Activated CD8-positive, alpha-beta memory T cell treated with anti-CD3 and anti-CD28 coated beads, Interleukin-2, amount 10 ng/mL, durations not matched to agents 7 days and 5 days (primary cell): ENCODE results near the gene DDX24. TPM values are rescaled to one million over a fixed set of nuclear protein-coding genes. Genes with fewer than 3 reads are reported as not detected.
A peak's percentile ranks its signal among the peaks of the same experiment; 100 is the strongest.

Source experiments
- ATAC-seq: fragments of 150-1000 bp; cut with Tn5 transposase; one replicate; pipeline ENCODE4 v1.10.0; 2021; ENCODE audit warnings: moderate library complexity
- CTCF ChIA-PET: fragments of 350-600 bp; sonication (Branson Sonifier 250); formaldehyde crosslinking; loops from one replicate; lab custom pipeline; 2021; ENCODE audit warnings: antibody characterized with exemption; lab: Charles Lee
- DNase-seq: peaks from one replicate; pipeline ENCODE4 v3.0.0-alpha.2; 2020
- H3K27ac Mint-ChIP-seq: one replicate; pipeline ENCODE4 v1.8.0; 2021; ENCODE audit warnings: mild to moderate bottlenecking, mixed read lengths
- H3K27me3 Mint-ChIP-seq: one replicate; pipeline ENCODE4 v1.8.0; 2021; ENCODE audit warnings: mixed read lengths
- H3K36me3 Mint-ChIP-seq: one replicate; pipeline ENCODE4 v1.8.0; 2021; ENCODE audit warnings: mild to moderate bottlenecking, mixed read lengths
- H3K4me1 Mint-ChIP-seq: one replicate; pipeline ENCODE4 v1.8.0; 2021; ENCODE audit warnings: mixed read lengths
- H3K4me3 Mint-ChIP-seq: one replicate; pipeline ENCODE4 v1.8.0; 2021; ENCODE audit warnings: mild to moderate bottlenecking, moderate library complexity, mixed read lengths
- H3K9me3 Mint-ChIP-seq: one replicate; pipeline ENCODE4 v1.8.0; 2022; ENCODE audit warnings: low read depth, mixed read lengths
- total RNA-seq, 2 experiments: library from RNA; stranded (reverse); gene quantifications; one replicate each; pipeline ENCODE4 v1.2.3, GENCODE V29; 2021

The DDX24 gene
- total RNA-seq, 2 experiments from 2014 or later, result 211 to 244 TPM

DNA sequence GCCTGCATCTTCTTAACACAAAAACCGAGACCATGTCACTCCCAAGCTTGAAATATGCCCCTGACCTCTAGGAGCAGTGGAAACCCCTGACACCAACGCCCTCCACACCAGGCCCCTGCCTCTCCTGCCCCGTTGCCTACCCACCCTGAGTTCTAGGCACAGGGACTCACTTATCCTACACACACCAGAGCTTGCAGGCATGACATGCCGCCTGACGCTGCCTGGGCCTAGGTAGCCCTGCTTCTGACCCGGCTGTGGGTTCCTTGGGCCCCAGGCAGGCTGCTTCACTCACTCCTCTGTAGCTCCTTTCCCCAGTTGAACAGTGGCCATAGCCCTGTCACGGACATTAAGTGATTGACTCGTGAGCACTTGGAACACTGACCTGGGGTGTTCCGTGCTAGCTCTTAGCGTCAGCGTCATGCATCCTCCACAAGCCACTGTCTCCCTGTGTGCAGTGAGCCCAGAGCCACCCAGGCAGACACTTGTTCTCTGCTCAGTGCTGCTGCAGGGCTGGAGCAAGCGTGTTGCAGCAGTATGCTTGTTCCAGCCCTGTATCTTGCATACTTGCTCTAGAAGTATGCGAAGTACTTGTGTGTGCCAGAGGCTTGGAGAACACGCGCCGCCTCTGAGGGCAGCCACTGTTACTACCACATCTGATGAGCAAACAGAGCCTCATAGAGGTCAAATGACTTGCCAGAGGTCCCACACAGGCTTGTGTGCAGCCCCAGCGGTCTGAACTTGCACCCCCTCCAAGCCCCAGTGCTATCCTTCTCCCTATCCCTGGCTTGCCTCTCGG, 39.3 kb downstream of the DDX24 start:
- no peak overlapping the region for H3K27ac Mint-ChIP-seq
- CTCF ChIA-PET, result interaction anchor here (0.9 to 1.1 kb wide), 3 partner anchors 95 to 139 kb away, joined by 3 to 4 read pairs (median 4); no protein-coding TSS in a partner anchor
- no peaks in the 10 kb centered on the region for H3K27me3 Mint-ChIP-seq

DNA sequence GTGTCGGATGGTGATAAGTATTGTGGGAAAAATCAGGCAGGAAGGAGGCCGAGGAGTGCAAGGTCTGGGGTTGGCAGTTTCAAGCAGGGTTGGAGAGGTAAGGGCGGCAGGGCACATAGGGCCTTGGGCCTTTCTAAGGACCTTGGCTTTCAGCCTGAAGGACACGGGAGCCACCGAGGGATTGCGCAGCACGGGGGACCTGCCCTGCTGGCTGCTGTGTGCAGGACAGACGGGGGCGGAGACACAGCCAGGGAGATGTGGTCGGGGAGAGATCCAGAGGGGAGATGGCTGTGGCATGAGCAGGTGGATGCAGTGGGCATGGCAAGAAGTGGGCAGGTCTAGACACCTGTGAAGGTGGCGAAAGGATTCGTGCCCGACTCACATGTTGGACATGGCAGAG, 40.2 kb downstream of the DDX24 start:
- Mint-ChIP-seq H3K27me3 (no peaks in the 10 kb centered on the region), H3K4me3 (no peak overlapping the region), H3K36me3 (no peaks in the 10 kb centered on the region), H3K9me3 (no peaks in the 10 kb centered on the region), H3K27ac (no peak overlapping the region), H3K4me1 (peaks cover 9% of the 10 kb centered on the region)
- ATAC-seq (no peak), DNase-seq (no peak)
- CTCF ChIA-PET, result no interaction called here

More for the DNA sequence above, 39.3 kb downstream of the DDX24 start:
- H3K36me3 Mint-ChIP-seq, result no peaks in the 10 kb centered on the region
- DNase-seq, result no peak
- H3K4me1 Mint-ChIP-seq, result peaks cover 5% of the 10 kb centered on the region
- no peak overlapping the region for H3K4me3 Mint-ChIP-seq
- no peak for ATAC-seq
- H3K9me3 Mint-ChIP-seq, result no peaks in the 10 kb centered on the region

DNA sequence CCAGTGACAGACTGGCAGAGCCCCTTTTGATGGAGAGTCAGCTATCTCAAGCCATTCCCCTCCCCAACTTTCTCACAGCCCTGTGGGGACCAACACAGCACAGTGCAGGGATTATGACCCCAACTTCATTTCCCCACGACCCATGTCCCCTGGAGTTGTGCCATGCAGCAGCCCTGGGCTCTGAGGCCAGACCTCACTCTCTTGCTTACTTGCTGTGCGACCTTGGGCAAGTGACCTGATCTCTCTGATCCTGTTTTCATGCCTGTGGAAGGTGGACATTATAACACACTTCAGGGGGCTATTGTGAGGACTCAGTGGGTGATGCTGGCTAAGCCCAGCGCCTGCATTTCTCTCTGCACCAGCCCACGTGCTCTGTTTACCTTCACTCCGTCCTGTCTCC, 40.8 kb downstream of the DDX24 start:
- no peaks in the 10 kb centered on the region for H3K9me3 Mint-ChIP-seq
- peaks cover 5% of the 10 kb centered on the region for H3K4me1 Mint-ChIP-seq
- H3K27me3 Mint-ChIP-seq, result no peaks in the 10 kb centered on the region
- H3K36me3 Mint-ChIP-seq, result no peaks in the 10 kb centered on the region
- no peak overlapping the region for H3K4me3 Mint-ChIP-seq
- no peak for ATAC-seq
- CTCF ChIA-PET, result interaction anchor here (1.3 to 8.3 kb wide), 2 partner anchors 92 to 97 kb away, joined by 3 to 150 read pairs; no protein-coding TSS in a partner anchor
- no peak overlapping the region for H3K27ac Mint-ChIP-seq
- DNase-seq, result no peak

DNA sequence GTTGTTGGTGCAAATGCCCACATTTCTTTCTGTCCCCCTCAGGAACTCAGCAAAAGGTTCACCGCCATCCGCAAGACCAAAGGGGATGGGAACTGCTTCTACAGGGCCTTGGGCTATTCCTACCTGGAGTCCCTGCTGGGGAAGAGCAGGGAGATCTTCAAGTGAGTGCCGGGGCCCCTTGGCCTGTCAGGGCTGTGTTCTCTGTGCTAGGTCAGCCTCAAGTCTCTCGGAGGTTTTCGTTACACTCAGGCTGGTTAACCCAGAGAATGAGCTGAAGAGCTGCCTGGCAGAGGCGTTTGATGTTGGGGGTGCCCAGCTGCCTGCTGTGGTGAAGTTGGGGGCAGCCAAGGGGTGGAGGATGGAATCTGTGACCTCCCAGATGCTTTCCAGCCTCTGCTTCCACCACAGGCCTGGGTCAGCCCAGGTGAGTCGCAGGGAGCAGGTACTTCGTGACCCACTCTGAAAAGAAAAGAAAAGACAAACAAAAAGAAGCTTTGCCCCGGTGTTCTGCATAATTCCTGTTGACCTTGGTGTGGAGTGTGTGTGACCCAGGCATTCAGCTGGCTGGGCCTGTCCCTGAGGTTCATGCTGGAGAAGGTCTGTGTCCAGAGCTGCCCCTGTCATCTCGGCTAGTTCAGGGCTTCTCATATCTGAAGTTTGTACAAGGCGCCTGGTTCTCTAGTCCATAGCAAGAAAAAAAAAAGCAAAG, 41.9 kb downstream of the DDX24 start:
- Mint-ChIP-seq H3K9me3 (no peaks in the 10 kb centered on the region), H3K36me3 (no peaks in the 10 kb centered on the region), H3K4me1 (peaks cover 5% of the 10 kb centered on the region), H3K27me3 (no peaks in the 10 kb centered on the region), H3K4me3 (no peak overlapping the region), H3K27ac (no peak overlapping the region)
- CTCF ChIA-PET, result interaction anchor here (0.9 to 8.3 kb wide), 5 partner anchors 10 to 102 kb away, joined by 3 to 150 read pairs (median 6); no protein-coding TSS in a partner anchor
- DNase-seq, result no peak
- ATAC-seq, result no peak

DNA sequence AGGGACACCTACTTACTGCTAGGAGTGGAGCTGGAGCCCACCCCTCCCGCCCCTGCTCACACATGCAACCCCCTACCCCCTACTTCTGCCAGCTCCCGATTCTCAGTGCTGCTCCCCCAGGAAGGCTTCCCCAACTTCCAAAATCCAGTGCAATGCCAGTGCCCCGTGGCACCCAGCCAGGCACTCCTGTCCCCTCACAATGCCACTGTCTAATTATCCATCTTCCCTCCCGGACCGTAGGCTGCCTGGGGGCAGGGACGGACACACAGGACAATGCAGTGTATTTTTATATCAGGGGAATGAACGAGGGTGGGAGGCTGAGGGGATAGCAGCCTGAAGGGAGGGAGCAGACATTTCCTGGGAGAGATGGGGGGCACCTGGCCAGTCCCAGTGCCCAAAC, 42.5 kb downstream of the DDX24 start:
- no peak overlapping the region for H3K4me3 Mint-ChIP-seq

DNA sequence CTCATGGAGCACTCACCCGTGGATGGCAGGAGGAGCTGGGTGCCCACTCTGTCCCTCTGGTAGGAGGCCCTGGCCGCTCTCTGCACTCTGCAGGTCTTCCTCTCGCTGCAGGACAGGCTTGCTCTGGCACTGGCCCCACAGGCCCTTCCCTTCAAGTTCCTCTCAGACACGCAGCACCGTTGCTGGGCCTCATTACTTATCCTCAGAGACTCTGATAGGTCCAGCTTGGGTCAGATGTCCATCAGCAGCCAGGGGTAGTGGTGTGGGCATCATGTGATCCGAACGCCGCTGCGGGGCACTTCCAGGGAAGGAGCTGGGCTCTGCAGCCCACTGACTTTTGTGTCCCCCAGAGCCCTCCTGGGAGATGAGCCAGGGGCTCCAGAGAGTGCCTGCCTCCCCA, 43.0 kb downstream of the DDX24 start:
- Mint-ChIP-seq H3K36me3 (no peaks in the 10 kb centered on the region), H3K4me3 (no peak overlapping the region), H3K9me3 (no peaks in the 10 kb centered on the region), H3K27me3 (no peaks in the 10 kb centered on the region), H3K27ac (no peak overlapping the region), H3K4me1 (peaks cover 5% of the 10 kb centered on the region)
- ATAC-seq, result no peak
- no peak for DNase-seq
- CTCF ChIA-PET, result interaction anchor here (1.2 to 8.3 kb wide), 9 partner anchors 12 to 142 kb away, joined by 3 to 150 read pairs (median 28); partner anchors contain the start of genes DDX24, IFI27L1 and IFI27L2

More for the DNA sequence above, 42.5 kb downstream of the DDX24 start:
- no peaks in the 10 kb centered on the region for H3K36me3 Mint-ChIP-seq
- no peaks in the 10 kb centered on the region for H3K9me3 Mint-ChIP-seq
- peaks cover 5% of the 10 kb centered on the region for H3K4me1 Mint-ChIP-seq
- no peak for ATAC-seq
- CTCF ChIA-PET, result interaction anchor here (1.2 to 8.3 kb wide), 7 partner anchors 11 to 141 kb away, joined by 3 to 150 read pairs (median 45); partner anchors contain the start of gene IFI27L2
- DNase-seq, result no peak
- no peaks in the 10 kb centered on the region for H3K27me3 Mint-ChIP-seq
- no peak overlapping the region for H3K27ac Mint-ChIP-seq

DNA sequence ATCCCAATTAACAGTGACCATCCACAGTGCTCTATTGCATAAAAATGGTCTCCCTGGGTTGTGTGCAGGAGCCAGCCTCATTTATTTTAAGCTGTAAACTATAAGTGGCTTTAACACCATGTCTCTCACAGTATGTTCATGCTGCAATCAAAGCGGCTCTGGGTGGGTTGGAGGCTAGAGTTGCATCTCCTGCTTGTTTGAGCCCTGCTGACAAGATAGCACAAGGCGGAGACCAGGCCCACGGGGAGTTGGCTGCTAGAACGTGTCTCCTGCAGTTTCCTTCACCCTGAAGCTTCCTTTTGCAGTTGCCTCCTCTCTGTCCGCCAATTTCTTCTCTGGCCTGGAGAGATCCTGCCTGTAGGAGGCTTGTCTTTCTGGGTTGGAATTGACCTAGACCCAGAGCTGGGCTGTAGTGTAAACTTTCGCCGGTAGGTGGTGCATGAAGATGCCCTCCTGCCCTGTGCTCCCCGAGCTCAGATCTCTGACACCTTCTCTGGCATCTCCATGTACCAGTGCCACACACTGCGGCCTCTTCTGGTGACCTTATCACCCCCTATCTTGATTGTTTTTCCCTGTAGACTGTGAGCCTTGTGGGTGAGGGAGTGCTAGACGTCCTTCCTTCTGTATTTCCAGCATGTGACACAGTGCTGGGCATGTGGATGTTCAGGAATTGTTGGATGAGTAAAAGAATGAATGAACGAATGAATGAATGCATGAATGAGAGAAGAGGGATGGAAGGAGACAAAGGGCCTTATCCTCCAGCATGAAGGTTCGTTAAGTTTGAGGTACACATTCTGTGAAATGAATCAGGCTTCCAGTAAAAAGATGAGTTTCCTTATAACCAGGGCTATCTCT, 44.5 kb downstream of the DDX24 start:
- Mint-ChIP-seq H3K4me1 (peaks cover 5% of the 10 kb centered on the region), H3K36me3 (no peaks in the 10 kb centered on the region), H3K9me3 (no peaks in the 10 kb centered on the region), H3K4me3 (no peak overlapping the region), H3K27me3 (no peaks in the 10 kb centered on the region), H3K27ac (no peak overlapping the region)
- ATAC-seq (peak; percentile 97), DNase-seq (peak; percentile 86)
- CTCF ChIA-PET, result interaction anchor here (0.6 to 8.3 kb wide), 38 partner anchors 9 to 512 kb away, joined by 3 to 150 read pairs (median 7); partner anchors contain the start of genes CCDC197, DDX24, IFI27L1 and IFI27L2

DNA sequence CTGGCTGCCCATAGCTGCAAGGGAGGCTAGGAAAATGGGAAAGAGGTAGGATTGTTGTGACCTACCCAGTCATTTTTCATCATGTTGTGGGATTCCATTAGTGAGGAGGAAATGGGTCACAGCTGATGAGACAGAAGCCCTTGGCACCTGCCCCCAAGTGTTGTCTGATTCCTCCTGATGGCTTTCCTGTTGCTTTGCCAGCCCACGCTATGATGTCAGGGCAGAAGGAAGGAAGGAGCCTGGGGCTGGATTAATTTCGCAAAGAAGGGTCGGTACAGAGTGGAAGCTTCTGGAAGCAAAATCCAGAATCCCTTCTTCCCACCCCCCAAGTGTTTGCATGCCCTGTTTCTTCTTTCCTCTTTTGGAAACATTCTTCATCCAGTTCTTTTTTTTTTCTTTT, 46.1 kb downstream of the DDX24 start:
- no peaks in the 10 kb centered on the region for H3K27me3 Mint-ChIP-seq
- ATAC-seq (no peak), DNase-seq (no peak)
- H3K4me1 Mint-ChIP-seq, result peaks cover 5% of the 10 kb centered on the region
- no peaks in the 10 kb centered on the region for H3K9me3 Mint-ChIP-seq
- no peak overlapping the region for H3K27ac Mint-ChIP-seq
- no peak overlapping the region for H3K4me3 Mint-ChIP-seq
- CTCF ChIA-PET, result interaction anchor here (0.9 to 8.3 kb wide), 15 partner anchors 9 to 147 kb away, joined by 3 to 150 read pairs (median 15); partner anchors contain the start of genes IFI27L2 and OTUB2
- H3K36me3 Mint-ChIP-seq, result no peaks in the 10 kb centered on the region

DNA sequence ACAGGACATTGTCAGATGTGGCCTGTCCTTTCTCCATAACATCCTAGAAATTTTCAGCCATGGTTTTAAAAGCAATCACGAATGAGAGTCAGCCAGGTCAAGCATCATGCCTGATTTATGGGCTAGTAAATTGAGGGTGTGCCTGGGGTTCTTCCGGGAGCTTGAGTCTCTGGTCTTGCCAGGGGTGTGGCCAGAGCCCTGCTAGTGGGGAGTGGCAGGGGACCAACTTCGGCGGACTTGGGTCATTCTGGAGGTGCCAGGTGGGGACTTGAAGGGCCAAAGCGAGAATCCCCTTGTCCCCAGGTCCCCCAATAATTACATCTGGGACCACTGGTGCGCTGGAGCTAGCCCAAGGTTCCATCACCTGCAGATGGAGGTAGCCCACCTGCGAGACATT, 49.1 kb downstream of the DDX24 start:
- H3K27me3 Mint-ChIP-seq, result no peaks in the 10 kb centered on the region
- CTCF ChIA-PET, result interaction anchor here (7.2 to 8.3 kb wide), 2 partner anchors 99 to 105 kb away, joined by 90 to 150 read pairs; partner anchors contain the start of gene IFI27L2
- no peak for ATAC-seq
- H3K4me1 Mint-ChIP-seq, result peaks cover 28% of the 10 kb centered on the region
- no peak overlapping the region for H3K4me3 Mint-ChIP-seq
- H3K9me3 Mint-ChIP-seq, result no peaks in the 10 kb centered on the region
- DNase-seq, result no peak
- no peaks in the 10 kb centered on the region for H3K36me3 Mint-ChIP-seq
- H3K27ac Mint-ChIP-seq, result no peak overlapping the region

DNA sequence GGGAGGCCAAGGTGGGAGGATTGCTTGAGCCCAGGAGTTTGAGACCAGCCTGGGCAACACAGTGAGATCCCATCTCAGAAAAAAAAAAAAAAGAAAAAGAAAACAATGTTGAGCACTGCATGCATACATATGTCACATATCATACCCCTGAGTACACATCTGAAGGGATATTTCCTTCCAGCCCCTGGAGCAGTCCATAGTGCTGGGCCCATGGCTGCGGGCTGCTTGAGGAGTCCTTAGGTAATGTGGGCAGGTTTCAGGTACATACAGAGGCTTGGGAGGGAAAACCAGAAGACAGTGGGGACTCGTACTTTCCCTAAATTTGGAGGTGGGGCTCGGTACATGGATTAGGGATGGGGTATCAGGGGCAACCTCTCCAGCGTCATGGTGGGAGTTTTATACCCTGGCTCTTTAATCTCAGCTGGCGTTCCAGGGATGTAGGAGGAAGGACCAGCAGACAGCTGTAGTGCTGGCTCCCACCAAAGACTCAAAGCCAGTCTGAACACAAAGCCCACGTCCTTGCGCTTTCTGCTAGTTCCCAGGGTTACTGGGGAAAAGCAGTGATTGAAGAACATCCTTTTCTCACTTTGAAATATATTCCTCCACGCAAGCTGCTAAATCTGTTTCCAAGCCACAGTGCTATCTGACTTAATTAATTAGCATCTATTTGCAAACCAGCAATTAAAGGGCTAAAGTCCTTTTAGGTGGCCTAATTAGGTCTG, 49.7 kb downstream of the DDX24 start:
- H3K36me3 Mint-ChIP-seq, result no peaks in the 10 kb centered on the region
- DNase-seq (no peak), ATAC-seq (no peak)
- H3K4me3 Mint-ChIP-seq, result no peak overlapping the region
- no peaks in the 10 kb centered on the region for H3K27me3 Mint-ChIP-seq
- peaks cover 24% of the 10 kb centered on the region for H3K4me1 Mint-ChIP-seq
- CTCF ChIA-PET, result interaction anchor here (7.2 kb wide), 1 partner anchor 99 kb away, joined by 90 read pairs; the partner anchor contains the start of gene IFI27L2
- no peak overlapping the region for H3K27ac Mint-ChIP-seq
- H3K9me3 Mint-ChIP-seq, result no peaks in the 10 kb centered on the region

DNA sequence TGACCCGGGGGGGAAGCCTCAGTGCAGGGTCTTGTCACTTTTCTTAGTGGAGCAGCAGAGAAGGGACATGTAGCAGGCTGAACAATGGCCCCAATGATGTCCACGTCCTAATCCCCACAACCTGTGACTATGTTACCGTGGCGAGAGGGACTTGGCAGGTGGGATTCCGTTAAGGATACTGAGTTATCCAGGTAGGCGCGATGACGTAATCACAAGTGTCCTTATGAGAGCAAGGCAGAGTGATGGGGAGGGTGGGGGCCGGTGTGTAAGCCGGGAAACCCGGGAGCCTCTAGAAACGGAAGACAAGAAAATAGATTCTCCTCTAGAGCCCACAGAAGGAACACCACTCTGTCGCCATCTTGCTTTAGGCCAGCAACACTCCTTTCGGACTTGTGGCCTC, 50.4 kb downstream of the DDX24 start:
- DNase-seq, result no peak
- peaks cover 31% of the 10 kb centered on the region for H3K4me1 Mint-ChIP-seq
- no peak for ATAC-seq
- no peaks in the 10 kb centered on the region for H3K9me3 Mint-ChIP-seq
- CTCF ChIA-PET, result interaction anchor here (1.2 kb wide), 1 partner anchor 91 kb away, joined by 4 read pairs; no protein-coding TSS in a partner anchor
- no peaks in the 10 kb centered on the region for H3K27me3 Mint-ChIP-seq
- H3K27ac Mint-ChIP-seq, result no peak overlapping the region
- no peaks in the 10 kb centered on the region for H3K36me3 Mint-ChIP-seq
- H3K4me3 Mint-ChIP-seq, result no peak overlapping the region

DNA sequence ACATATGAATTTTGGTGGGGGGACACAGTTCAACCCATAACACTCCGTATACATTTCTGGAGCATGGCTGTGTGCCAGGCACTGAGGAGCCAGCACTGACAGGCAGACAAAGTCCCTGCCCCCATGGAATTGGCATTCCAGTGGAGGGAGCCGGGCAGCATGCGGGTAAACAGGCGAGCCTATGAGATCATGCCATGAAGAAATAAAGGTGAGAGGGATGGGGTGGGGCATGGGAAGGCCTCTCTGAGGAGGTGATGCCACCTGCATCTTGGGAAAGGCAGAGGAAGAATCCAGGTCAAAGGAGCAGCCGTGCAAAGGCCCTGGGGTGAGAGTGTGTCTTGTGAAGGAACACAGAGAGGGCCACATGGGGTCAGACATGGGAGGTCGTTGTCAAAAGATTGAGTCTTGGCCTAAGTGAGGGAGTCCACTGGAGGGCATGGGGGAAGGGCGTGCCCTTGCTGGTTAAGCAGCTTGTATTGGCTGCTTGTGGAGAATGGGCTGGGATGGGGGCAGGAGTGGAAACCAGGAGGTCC, 51.3 kb downstream of the DDX24 start:
- CTCF ChIA-PET, result interaction anchor here (1.2 to 9.8 kb wide), 2 partner anchors 90 to 91 kb away, joined by 4 to 87 read pairs; no protein-coding TSS in a partner anchor
- Mint-ChIP-seq H3K9me3 (no peaks in the 10 kb centered on the region), H3K4me1 (peaks cover 31% of the 10 kb centered on the region), H3K36me3 (no peaks in the 10 kb centered on the region), H3K27ac (no peak overlapping the region), H3K4me3 (no peak overlapping the region), H3K27me3 (no peaks in the 10 kb centered on the region)
- DNase-seq, result no peak
- no peak for ATAC-seq
